NCI-H1436 (cell line): Measurements from ENCODE around the gene CADM3.

Experiments
- DNase-seq: peaks from one replicate; lab custom pipeline; 2025; lab: John Stamatoyannopoulos, UW

Gene CADM3

DNA sequence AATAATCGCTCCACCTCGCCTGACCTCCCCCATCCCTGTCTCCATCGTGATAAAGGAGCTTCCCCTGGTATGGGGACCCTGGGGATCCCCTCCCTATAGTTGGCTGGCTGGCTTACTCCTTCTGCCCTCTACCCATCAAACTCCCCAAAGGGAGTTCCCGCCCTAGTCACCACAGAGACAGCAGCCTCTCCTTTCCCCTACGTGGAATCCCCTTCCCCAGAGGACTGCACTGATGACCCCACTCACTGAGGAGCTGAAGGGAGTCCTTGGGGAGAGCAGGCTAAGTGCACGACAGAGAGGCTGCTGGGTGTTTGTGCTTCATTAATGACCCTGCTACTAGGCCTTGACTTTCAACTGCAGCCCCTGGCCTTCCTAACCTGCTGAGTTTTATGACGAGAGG lies 1.9 kb downstream of the CADM3 start:
- no peak for DNase-seq

DNA sequence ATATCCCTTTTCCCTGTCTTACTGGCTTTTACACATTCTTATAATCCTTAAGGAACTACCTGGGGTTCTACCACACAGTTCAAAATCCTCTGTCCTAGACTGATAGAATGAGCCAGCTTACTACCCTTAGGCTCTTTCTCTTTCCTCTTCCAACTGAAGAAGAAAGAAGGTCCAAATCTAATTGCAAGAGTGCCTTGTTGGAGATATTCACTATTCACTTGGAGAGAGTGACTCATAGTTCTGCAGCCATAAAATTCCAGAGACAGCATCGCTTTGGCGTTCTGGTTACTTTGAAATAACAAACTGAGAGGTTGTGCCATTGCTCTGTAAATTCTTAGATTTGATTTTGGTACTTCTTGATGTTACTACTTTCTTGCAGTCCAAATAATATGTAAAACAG lies 4.2 kb downstream of the CADM3 start:
- DNase-seq, result no peak

DNA sequence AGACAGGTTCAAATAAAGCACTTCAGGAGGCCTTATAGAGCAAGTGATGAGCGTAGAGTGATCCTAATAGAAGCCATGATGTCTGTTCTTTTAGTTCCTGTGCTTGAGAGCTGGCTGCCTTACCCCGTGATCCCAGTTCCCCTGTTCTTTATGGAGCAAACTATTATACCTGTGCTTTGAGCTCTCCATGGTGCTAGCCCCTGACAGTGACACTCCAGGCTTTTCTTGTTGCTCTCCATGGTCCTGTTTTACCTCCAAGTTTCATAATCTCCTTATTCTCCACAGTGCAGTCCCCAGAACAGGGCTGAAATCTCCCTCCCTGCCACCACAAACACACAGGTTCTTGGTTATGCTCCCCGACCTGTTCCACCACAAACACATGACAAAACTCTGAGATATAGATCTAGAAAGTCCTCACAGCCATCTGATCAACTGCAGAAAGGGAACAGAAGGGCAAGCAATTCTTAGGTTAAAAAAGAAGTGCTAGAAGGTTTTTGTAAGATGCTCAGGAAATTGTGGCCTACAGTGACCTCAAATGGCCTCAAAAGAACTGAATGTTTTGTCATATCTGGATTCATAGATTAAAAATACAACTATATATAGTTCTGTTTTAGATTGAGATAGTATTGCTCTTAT lies 6.0 kb downstream of the CADM3 start:
- no peak for DNase-seq

DNA sequence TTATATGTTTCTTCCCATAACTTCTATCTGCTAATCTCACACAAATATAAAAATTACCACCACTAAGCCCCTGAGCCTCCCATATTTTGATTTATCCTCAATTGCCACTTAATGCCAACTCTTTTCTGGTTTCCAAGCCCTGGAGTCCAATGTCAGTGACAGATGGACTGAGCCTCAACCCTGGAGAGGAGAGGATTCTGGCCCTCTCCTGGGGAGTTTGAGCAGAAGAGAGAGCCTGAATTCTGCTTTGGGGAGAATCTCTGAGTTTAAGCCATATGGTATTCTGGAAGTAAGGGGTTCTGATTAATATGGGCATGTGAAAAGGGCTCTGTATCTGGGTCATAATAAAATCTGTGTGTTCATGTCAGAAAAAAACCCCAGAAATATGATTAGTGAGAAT lies 8.5 kb downstream of the CADM3 start:
- no peak for DNase-seq

DNA sequence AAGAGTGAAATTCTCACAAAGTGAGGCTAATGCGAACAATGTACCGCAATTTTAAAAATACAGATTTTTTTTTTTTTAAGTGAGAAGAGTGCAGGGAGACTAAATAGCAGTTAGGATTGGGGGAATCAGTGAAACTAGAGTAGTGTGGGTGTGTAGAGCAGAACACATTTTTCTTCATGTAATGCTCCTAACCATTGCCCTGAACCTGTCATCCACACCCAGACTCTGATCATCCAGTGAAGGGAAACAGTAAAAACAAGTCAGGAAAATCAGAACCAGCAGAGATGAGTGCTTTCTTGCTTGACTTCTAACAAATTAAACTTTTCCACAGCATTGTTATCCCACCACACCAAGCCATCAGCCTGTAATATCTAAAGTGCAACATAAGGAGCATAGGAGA lies 9.1 kb downstream of the CADM3 start:
- no peak for DNase-seq

DNA sequence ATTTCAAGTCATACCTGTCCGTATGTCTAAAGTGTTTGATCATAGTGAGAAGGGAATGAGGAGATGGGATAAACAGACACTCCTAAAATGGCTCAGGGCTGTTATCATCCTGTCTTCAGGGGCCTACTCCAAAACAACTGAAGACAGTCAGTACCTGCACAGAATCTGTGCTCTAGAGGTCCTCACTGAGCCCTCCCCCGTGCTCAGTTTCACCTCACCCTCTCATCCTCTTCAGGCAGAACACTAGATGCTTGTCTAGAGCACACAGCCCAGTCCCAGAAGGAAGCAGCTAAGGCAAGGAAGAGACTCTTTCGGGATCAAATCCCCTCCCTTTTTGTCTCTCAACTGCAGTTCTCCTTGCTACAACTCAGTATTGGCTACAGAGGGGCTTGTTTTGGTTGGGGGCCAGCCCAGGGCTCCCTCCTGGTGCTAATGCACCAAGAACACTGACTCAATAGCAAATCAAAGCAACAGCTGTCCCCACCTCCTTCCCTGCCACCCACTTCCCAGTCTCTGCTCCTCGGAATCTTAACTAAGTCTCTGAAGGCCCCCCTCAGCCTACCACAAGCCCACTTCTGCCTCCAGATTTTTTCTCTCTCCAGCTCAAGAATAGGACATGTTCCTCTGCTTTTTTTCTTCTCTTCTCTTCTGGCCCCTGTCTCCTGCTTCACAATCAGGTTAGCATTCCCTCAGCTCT lies 10.1 kb downstream of the CADM3 start:
- DNase-seq, result no peak

DNA sequence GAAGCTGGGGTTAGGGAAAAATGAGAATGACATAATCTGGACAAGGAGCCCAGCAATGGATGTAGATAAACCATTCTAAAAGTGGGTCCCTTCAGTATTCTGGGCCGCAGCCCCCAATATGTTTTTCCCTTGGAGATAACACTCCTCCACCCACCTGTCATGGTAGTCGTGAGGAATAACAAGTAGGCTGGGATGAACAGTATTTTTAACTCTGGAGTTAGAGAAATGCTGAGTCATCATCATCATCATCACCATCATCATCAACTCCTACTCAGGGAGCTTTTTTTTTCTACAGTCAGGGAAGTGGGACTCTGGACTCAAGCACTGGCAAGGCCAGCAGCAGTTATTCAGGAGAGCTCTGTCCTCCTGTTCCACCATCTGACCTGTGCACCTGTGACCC lies 12.8 kb downstream of the CADM3 start:
- DNase-seq, result no peak

DNA sequence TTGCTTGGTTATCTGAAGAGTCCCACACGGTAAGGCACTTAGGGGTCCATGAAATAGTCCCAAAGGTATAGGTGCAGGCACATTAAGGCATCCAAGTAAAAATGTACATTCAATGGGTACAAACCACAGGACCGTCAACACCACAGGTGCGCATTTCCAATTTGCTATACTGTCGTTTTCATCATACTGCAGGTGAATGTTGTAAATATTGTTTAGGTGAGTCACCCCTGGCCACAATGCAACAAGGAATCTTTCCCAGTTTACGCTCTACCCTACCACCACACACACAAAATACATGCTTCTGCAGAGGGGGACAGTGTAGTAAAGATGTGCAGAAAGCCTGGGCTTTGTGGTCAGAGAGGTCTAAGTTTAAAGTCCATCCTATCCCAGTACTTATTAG lies 13.7 kb downstream of the CADM3 start:
- no peak for DNase-seq

DNA sequence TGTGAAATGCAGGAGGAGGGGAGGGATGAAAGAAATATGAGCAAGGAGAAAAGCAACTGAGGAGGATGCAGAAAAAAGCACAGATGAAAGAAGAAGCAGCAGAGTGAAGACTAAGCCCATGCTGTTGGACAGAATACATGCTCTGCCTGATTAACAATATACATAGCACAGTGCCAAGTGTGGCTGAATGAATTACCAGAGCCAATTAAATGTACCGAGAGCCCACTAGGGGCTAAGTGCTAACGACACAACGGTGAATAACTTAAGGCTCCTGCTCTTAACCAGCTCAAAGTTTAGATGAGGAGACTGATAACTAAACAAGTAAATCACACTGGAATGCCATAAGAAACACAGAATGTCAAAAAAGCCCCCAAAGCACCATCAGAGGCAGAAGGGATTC lies 15.6 kb downstream of the CADM3 start:
- DNase-seq, result no peak

DNA sequence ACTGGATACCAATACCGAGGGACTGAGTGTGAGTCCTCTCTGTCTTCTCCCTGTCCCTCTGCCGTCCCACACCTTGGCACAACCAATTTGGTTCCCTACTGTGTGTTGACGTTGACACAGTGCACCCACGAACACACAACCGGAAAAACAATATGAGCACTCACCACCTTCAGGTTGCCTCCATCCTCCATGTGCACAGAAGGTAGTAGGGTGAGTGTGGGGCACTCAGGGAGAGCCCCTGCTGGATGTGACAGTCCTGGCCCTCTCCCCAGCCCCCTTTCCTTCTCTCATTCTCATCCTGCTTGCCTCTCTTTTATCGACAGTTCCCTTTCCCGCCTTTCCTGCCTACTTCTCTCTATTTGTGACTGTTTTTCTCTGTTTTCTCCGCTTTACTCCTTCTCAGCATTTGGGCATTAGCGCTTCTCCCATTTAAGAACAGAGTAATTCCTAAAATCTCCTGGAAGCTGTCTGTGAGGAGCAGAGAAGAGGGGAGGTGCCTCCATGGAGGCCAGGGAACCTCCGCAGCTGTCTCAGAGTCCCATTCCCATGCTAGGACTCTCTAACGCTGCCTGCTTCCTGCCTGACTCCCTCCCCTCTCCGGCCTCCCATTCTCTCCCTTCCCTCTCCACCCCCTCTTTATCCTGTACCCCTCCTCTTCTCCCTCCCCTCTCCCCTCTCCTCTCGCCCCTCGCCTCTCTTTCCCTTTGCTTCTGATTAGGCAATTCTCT lies 16.4 kb downstream of the CADM3 start:
- no peak for DNase-seq

DNA sequence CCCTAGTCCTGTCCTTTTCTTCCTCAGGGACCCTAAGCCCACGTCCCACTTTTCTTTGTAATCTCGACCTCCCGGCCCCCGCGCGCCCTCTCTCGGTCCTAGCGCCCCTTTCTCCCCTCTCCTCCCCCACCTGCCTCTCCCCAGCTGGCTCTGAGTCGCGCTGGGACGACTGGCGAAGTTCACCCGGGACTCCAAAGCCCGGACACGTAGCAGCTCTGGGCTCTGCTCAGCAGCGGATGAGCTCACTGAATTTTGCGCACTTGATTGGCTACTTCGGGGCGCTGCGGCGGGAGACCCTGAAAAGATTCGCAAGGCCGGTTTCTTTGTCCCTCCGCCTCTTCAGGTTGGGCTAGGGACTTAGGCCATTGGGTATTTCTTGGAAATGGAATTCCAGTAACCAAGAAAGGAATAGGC lies 17.0 kb downstream of the CADM3 start:
- DNase-seq, result no peak

DNA sequence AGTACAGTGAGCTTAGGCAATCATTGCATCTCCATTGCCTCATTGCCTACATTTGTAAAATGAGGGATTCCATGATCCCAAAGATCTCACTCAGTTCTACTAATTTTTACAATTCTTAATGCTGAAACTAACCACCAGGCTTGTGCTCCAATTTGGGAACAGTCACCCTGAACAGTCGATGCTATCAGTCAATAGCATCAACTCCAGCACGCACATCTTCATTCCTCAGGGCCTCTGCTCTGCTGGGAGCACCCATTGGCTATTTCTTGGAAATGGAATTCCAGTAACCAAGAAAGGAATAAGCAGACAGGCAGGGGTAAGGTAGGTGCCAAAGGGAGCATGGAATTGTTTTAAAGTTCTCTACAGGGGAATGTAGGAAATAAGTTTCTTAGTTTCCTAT lies 19.0 kb downstream of the CADM3 start:
- no peak for DNase-seq

DNA sequence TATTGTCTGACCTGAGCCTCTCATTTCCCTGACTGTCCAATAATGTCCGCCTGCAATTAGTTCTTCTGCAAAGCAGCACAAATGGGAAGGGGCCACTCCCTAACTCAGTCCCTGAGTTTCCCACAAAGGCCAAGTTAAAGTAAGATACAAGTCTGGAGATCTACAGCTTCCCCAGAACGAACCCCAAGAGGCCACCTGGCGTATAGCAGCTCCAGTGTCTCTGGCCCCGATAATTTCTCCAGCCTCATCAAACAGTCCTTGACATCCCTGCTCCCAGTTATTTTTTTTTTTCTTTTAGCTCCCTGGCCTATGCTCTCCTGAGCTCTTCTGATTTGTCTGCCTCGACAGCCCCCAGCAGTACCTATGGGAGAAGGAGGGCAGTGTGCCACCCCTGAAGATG lies 25.1 kb downstream of the CADM3 start:
- DNase-seq, result no peak

DNA sequence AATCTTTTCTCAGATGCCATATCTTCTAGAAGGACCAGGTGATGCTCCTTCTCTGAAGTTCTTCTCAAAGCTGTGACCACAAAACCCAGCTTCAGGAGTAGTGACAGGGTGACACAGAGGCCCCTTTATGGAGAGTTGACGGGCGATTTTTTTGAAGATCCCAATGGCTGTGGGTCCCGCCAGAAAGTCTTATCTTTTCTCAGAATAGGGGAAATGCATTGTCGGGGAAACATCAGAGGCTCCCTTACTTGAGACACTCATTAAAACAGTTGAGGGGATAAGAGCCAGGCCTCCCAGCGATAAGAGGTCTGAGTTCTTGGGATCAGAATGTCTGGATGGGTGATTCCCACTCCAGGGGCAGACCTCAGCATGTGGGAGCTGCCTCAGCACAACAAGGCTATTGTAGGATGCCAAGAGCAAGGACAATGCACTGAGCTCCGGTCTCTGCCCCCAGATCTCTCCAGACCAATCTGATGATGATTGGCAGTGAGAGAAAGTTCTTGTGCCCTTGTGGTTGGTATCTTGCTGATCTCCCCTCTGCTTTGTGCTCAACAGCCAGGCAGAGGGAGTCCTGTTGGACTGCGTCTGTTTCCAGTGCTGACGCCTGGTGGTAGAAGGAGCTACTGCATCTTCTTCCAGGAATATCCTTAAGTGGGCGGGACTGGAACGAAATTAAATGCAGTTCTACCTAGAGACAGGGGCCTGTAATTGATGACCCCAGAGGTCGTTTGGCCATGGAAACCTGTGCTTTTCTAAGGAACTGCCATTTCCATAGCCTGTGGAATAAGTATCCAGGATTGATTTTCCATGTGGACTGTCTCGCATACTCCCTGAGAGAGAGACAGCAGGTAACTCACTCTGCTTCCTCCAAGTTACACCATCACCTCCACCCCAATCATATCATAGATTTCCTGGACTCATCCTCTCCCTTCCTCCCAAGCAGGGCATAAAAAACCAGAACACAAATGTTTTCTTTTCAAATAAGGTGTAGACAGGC lies 26.4 kb downstream of the CADM3 start:
- DNase-seq, result peak; percentile 29

DNA sequence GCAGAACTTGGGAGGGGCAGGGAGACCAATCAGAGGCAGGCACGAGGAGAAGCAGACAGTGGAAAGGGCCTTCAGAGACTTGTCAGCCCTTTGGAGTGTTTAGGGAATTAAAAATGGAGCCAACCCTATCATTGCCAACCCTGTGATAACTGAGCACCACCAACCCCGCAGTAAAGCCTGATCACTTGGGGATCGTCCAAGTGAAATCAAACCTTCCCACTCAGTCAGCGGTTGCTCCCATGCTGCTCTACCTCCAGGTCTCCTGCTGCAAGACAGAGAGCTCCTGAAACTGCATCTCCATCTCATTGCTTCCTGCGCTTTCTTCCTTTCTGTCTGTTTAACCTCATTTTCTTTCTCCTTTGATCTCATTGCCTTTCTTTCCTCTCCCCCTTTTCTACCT lies 28.5 kb downstream of the CADM3 start:
- DNase-seq, result no peak

DNA sequence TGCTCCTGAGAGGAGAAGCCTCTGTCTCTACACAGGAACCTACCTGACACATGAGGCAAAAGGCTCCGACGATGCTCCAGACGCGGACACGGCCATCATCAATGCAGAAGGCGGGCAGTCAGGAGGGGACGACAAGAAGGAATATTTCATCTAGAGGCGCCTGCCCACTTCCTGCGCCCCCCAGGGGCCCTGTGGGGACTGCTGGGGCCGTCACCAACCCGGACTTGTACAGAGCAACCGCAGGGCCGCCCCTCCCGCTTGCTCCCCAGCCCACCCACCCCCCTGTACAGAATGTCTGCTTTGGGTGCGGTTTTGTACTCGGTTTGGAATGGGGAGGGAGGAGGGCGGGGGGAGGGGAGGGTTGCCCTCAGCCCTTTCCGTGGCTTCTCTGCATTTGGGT lies 29.4 kb downstream of the CADM3 start:
- no peak for DNase-seq

DNA sequence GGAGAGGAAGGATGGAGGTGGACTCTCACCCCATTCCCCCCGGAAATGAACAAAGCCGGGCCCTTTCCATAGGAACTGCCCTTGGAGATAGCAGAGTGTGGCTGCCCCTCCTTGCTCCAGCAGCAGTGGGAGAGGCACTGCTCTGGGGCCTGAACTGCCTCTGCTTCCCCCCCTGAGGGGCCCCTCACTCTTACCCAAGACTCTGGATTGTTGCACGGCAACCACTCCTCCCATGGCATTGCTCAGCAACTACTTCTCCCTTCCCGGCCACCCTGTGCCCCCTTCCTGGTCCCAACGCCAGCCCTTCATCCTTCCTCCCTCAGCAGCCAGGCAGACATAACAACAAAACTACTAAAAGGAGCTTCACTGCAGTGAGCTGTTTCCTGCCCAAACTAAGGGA lies 30.2 kb downstream of the CADM3 start:
- DNase-seq, result no peak

DNA sequence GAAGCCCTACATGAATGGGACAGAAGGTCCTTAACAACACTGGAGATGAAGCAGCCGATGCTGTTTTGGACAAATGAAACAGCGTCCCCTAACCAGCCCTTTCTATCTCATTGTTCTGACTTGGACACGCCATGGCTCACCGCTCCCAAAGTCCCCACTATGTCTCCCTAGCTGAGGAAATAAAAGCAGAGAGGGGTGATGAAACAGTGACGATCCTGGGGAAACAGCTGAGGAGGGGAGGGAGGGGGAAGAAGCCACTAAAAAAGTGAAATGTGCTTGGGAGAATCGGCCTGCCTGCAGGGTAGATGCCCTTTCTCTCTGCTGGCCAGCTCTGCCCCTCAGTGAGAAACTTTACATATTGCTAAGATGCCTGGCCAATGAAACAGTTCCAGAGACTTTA lies 32.2 kb downstream of the CADM3 start:
- DNase-seq, result no peak

DNA sequence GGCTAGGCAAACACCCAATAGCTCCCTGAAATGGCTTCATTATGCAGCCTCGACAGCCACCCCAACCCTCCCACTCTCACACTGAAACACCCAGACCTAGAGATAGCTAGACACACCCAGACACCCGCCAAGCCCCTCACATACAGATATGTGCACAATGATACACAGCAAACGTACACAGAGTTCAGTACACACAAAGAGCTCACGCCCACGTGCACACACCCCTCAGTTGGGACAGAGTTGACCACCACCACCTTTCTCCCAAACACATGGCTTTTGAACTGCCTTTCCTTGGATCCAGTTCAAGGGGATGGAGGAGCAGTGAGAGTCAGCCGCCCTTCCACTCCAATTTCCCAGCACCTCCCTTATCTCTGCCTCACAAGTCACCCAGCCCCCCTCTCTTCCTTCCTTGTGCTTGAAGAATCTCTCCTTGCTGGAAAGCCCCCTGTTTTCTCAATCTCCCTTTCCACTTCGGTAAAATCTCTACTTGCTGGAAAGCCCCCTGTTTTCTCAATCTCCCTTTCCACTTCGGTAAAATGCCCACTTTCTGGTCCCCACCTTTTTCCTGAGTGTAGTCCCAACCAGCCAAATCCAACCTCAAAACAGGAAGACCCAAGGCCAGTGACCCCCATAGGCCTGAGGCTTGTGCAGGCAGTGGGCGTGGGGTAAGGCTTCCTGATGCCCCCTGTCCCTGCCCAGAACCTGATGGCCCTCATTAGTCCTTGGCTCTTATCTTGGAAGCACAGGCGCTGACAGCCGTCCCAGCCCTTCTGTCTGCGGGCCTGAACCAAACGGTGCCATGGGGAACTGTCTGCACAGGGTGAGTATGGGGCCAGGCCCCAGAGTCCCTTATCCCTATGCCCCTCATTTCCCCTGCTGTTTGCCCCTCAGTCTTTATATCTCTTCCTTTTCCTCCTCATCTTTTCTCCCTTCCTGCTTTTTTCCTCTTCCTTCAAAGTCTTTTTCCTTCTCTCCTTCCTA lies 33.0 kb downstream of the CADM3 start, which contains the start of gene ACKR1:
Gene ACKR1 (plus strand): TSS at position 715 of the 981 bp plus-strand sequence. CDS start 85 bp downstream, at position 800.
- no peak for DNase-seq

DNA sequence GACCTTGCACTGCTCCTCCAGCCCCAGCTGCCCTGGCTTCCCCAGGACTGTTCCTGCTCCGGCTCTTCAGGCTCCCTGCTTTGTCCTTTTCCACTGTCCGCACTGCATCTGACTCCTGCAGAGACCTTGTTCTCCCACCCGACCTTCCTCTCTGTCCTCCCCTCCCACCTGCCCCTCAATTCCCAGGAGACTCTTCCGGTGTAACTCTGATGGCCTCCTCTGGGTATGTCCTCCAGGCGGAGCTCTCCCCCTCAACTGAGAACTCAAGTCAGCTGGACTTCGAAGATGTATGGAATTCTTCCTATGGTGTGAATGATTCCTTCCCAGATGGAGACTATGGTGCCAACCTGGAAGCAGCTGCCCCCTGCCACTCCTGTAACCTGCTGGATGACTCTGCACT lies 33.8 kb downstream of the CADM3 start:
- DNase-seq, result no peak

DNA sequence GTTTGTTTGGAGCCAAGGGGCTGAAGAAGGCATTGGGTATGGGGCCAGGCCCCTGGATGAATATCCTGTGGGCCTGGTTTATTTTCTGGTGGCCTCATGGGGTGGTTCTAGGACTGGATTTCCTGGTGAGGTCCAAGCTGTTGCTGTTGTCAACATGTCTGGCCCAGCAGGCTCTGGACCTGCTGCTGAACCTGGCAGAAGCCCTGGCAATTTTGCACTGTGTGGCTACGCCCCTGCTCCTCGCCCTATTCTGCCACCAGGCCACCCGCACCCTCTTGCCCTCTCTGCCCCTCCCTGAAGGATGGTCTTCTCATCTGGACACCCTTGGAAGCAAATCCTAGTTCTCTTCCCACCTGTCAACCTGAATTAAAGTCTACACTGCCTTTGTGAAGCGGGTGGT lies 34.7 kb downstream of the CADM3 start:
- DNase-seq, result no peak
